ENCODE measurements around the gene TRPT1.

Gene TRPT1

DNA sequence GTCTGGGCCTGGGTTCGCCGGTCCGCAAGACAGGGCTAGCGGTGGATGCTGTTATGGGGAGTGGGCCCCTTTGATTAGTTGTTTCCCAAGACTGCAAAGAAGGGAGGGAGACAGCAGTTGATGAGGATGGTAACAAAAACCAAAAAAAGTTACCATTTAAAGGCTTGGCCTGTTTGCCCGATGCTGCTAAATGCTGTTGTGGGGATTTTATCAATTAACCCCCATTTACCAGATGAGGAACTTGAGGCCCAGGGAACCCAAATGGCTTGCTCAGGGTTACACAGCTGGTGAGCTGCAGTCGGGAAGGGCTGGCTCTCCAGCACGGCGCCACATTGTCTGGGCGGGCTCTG is 3.4 kb downstream of the TRPT1 start:
- Histone ChIP-seq H3K79me1 (ENCODE audit: low read length) (peaks cover 4% of the 10 kb centered on the region), H3K9ac (ENCODE audit: low read length) (no peak overlapping the region), H2AK5ac (ENCODE audit: low read length) (no peak overlapping the region), H3K4me1 (ENCODE audit: control insufficient read depth, low read depth, low read length) (peaks cover 2% of the 10 kb centered on the region), H3K4ac (ENCODE audit: low read depth, low read length) (no peak overlapping the region), H3K27ac (ENCODE audit: low read depth, low read length) (no peak overlapping the region), H3K4me2 (ENCODE audit: low read length) (no peak overlapping the region), H2BK5ac (ENCODE audit: low read length) (no peak overlapping the region), H3K4me3 (ENCODE audit: low read length) (no peak overlapping the region), H2BK15ac (replicated peaks; ENCODE audit: low read depth) (no peak overlapping the region), H3K18ac (ENCODE audit: low read length) (no peak overlapping the region), H3K23ac (ENCODE audit: low read length) (no peak overlapping the region), H3K56ac (ENCODE audit: low read length) (no peak overlapping the region), H2BK120ac (ENCODE audit: low read depth, low read length) (no peak overlapping the region), H3K36me3 (ENCODE audit: control insufficient read depth, insufficient read depth, low read length) (no peaks in the 10 kb centered on the region), H4K5ac (ENCODE audit: low read length) (no peak overlapping the region), H4K8ac (ENCODE audit: low read depth, low read length) (no peak overlapping the region), H3K27me3 (ENCODE audit: insufficient read depth, low read length, poor library complexity) (no peaks in the 10 kb centered on the region), H3K79me2 (ENCODE audit: control insufficient read depth, insufficient read depth, low read length) (no peaks in the 10 kb centered on the region)
- no CpG with 5 or more reads among the region's 9 CpGs for WGBS (ENCODE audit: extremely low coverage, insufficient coverage, low lambda C conversion rate)
- no peak for DNase-seq

DNA sequence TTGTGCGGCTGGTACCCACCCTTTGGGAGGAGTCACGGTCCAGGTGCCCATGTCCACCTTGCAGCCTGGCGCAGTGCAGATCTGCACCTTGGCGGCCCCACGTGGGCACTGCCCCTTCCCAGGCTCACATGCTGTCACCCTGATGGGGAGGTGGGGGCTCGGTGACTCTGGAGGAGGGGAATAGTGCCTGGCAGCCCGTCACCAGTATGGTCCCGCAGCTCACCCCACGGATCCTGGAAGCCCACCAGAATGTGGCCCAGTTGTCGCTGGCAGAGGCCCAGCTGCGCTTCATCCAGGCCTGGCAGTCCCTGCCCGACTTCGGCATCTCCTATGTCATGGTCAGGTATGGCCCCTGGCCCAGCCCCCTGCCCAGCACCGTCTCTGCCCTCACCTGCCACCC is 5.2 kb downstream of the TRPT1 start:
- no peaks in the 10 kb centered on the region for H3K4me1 ChIP-seq (ENCODE audit: control insufficient read depth, low read depth, low read length)
- no peak overlapping the region for H3K4me2 ChIP-seq (ENCODE audit: low read length)
- no peak for DNase-seq
- H4K8ac ChIP-seq (ENCODE audit: low read depth, low read length): no peak overlapping the region
- no peaks in the 10 kb centered on the region for H3K27me3 ChIP-seq (ENCODE audit: insufficient read depth, low read length, poor library complexity)
- WGBS (ENCODE audit: extremely low coverage, insufficient coverage, low lambda C conversion rate): no CpG with 5 or more reads among the region's 14 CpGs
- H3K4me3 ChIP-seq (ENCODE audit: low read length): no peak overlapping the region
- H3K56ac ChIP-seq (ENCODE audit: low read length): no peak overlapping the region
- H3K79me1 ChIP-seq (ENCODE audit: low read length): no peaks in the 10 kb centered on the region
- H3K4ac ChIP-seq (ENCODE audit: low read depth, low read length): no peak overlapping the region
- H2BK15ac ChIP-seq (replicated peaks; ENCODE audit: low read depth): no peak overlapping the region
- H2AK5ac ChIP-seq (ENCODE audit: low read length): no peak overlapping the region
- H4K5ac ChIP-seq (ENCODE audit: low read length): no peak overlapping the region
- H2BK120ac ChIP-seq (ENCODE audit: low read depth, low read length): no peak overlapping the region
- H3K23ac ChIP-seq (ENCODE audit: low read length): no peak overlapping the region
- H3K9ac ChIP-seq (ENCODE audit: low read length): no peak overlapping the region
- no peaks in the 10 kb centered on the region for H3K79me2 ChIP-seq (ENCODE audit: control insufficient read depth, insufficient read depth, low read length)
- H3K27ac ChIP-seq (ENCODE audit: low read depth, low read length): no peak overlapping the region
- no peak overlapping the region for H2BK5ac ChIP-seq (ENCODE audit: low read length)
- no peaks in the 10 kb centered on the region for H3K36me3 ChIP-seq (ENCODE audit: control insufficient read depth, insufficient read depth, low read length)
- no peak overlapping the region for H3K18ac ChIP-seq (ENCODE audit: low read length)

DNA sequence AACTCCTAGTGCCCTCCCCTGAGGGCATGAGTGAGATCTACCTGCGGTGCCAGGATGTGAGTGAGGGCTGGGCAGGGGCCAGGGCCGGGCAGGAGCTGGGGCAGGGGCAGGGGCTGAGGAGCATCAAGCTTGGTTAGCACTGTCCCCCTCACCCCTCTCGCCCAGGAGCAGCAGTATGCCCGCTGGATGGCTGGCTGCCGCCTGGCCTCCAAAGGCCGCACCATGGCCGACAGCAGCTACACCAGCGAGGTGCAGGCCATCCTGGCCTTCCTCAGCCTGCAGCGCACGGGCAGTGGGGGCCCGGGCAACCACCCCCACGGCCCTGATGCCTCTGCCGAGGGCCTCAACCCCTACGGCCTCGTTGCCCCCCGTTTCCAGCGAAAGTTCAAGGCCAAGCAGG is 5.7 kb downstream of the TRPT1 start:
- Histone ChIP-seq H3K23ac (ENCODE audit: low read length) (no peak overlapping the region), H3K56ac (ENCODE audit: low read length) (no peak overlapping the region), H4K5ac (ENCODE audit: low read length) (no peak overlapping the region), H3K4me2 (ENCODE audit: low read length) (no peak overlapping the region), H2BK5ac (ENCODE audit: low read length) (no peak overlapping the region), H3K36me3 (ENCODE audit: control insufficient read depth, insufficient read depth, low read length) (no peaks in the 10 kb centered on the region), H2BK120ac (ENCODE audit: low read depth, low read length) (no peak overlapping the region), H3K18ac (ENCODE audit: low read length) (no peak overlapping the region), H3K4ac (ENCODE audit: low read depth, low read length) (no peak overlapping the region), H3K79me1 (ENCODE audit: low read length) (no peaks in the 10 kb centered on the region), H3K27me3 (ENCODE audit: insufficient read depth, low read length, poor library complexity) (no peaks in the 10 kb centered on the region), H3K79me2 (ENCODE audit: control insufficient read depth, insufficient read depth, low read length) (no peaks in the 10 kb centered on the region), H4K8ac (ENCODE audit: low read depth, low read length) (no peak overlapping the region), H3K9ac (ENCODE audit: low read length) (no peak overlapping the region), H3K4me3 (ENCODE audit: low read length) (no peak overlapping the region), H3K27ac (ENCODE audit: low read depth, low read length) (no peak overlapping the region), H3K4me1 (ENCODE audit: control insufficient read depth, low read depth, low read length) (no peaks in the 10 kb centered on the region), H2BK15ac (replicated peaks; ENCODE audit: low read depth) (no peak overlapping the region), H2AK5ac (ENCODE audit: low read length) (no peak overlapping the region)
- no peak for DNase-seq
- WGBS (ENCODE audit: extremely low coverage, insufficient coverage, low lambda C conversion rate): no CpG with 5 or more reads among the region's 17 CpGs

DNA sequence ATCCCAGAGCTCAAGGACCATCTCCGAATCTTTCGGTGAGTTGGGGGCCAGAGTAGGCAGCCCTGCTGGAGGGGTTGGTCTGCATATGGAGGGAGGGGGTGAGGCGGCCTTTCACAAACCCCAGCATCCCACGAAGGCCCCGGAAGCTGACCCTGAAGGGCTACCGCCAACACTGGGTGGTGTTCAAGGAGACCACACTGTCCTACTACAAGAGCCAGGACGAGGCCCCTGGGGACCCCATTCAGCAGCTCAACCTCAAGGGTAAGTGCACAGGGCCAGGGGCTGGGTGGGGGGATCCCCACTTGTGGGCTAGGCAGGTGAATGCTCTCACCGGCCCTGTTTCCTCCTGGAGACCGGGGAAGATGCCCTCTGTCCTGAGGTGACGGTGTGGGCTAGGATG is 6.2 kb downstream of the TRPT1 start:
- Histone ChIP-seq H2BK15ac (replicated peaks; ENCODE audit: low read depth) (no peak overlapping the region), H3K4me2 (ENCODE audit: low read length) (no peak overlapping the region), H2BK5ac (ENCODE audit: low read length) (no peak overlapping the region), H3K18ac (ENCODE audit: low read length) (no peak overlapping the region), H3K4me1 (ENCODE audit: control insufficient read depth, low read depth, low read length) (no peaks in the 10 kb centered on the region), H3K4me3 (ENCODE audit: low read length) (no peak overlapping the region), H3K79me2 (ENCODE audit: control insufficient read depth, insufficient read depth, low read length) (no peaks in the 10 kb centered on the region), H3K23ac (ENCODE audit: low read length) (no peak overlapping the region), H3K36me3 (ENCODE audit: control insufficient read depth, insufficient read depth, low read length) (no peaks in the 10 kb centered on the region), H4K5ac (ENCODE audit: low read length) (no peak overlapping the region), H3K56ac (ENCODE audit: low read length) (no peak overlapping the region), H2AK5ac (ENCODE audit: low read length) (no peak overlapping the region), H3K27ac (ENCODE audit: low read depth, low read length) (no peak overlapping the region), H3K27me3 (ENCODE audit: insufficient read depth, low read length, poor library complexity) (no peaks in the 10 kb centered on the region), H4K8ac (ENCODE audit: low read depth, low read length) (no peak overlapping the region), H3K4ac (ENCODE audit: low read depth, low read length) (no peak overlapping the region), H3K9ac (ENCODE audit: low read length) (no peak overlapping the region), H2BK120ac (ENCODE audit: low read depth, low read length) (no peak overlapping the region), H3K79me1 (ENCODE audit: low read length) (no peaks in the 10 kb centered on the region)
- no peak for DNase-seq
- no CpG with 5 or more reads among the region's 10 CpGs for WGBS (ENCODE audit: extremely low coverage, insufficient coverage, low lambda C conversion rate)

- no peak overlapping the region for H2BK15ac ChIP-seq (replicated peaks; ENCODE audit: low read depth)
- H3K4me2 ChIP-seq (ENCODE audit: low read length): no peak overlapping the region
- no peak overlapping the region for H3K4ac ChIP-seq (ENCODE audit: low read depth, low read length)
- no peak overlapping the region for H4K5ac ChIP-seq (ENCODE audit: low read length)
- H3K4me3 ChIP-seq (ENCODE audit: low read length): no peak overlapping the region
- no peak for DNase-seq
- WGBS (ENCODE audit: extremely low coverage, insufficient coverage, low lambda C conversion rate): no CpG with 5 or more reads among the region's 7 CpGs
- no peak overlapping the region for H3K23ac ChIP-seq (ENCODE audit: low read length)
- no peaks in the 10 kb centered on the region for H3K27me3 ChIP-seq (ENCODE audit: insufficient read depth, low read length, poor library complexity)
- no peaks in the 10 kb centered on the region for H3K4me1 ChIP-seq (ENCODE audit: control insufficient read depth, low read depth, low read length)
- no peaks in the 10 kb centered on the region for H3K36me3 ChIP-seq (ENCODE audit: control insufficient read depth, insufficient read depth, low read length)
- H3K27ac ChIP-seq (ENCODE audit: low read depth, low read length): no peak overlapping the region
- no peak overlapping the region for H2BK120ac ChIP-seq (ENCODE audit: low read depth, low read length)
- no peaks in the 10 kb centered on the region for H3K79me2 ChIP-seq (ENCODE audit: control insufficient read depth, insufficient read depth, low read length)
- no peak overlapping the region for H3K9ac ChIP-seq (ENCODE audit: low read length)
- no peaks in the 10 kb centered on the region for H3K79me1 ChIP-seq (ENCODE audit: low read length)
- no peak overlapping the region for H2BK5ac ChIP-seq (ENCODE audit: low read length)
- no peak overlapping the region for H3K18ac ChIP-seq (ENCODE audit: low read length)
- no peak overlapping the region for H2AK5ac ChIP-seq (ENCODE audit: low read length)
- no peak overlapping the region for H3K56ac ChIP-seq (ENCODE audit: low read length)
- no peak overlapping the region for H4K8ac ChIP-seq (ENCODE audit: low read depth, low read length)
These were observed 6.7 kb downstream of the TRPT1 start for GRCh38 chr11:64219354-64219684.

DNA sequence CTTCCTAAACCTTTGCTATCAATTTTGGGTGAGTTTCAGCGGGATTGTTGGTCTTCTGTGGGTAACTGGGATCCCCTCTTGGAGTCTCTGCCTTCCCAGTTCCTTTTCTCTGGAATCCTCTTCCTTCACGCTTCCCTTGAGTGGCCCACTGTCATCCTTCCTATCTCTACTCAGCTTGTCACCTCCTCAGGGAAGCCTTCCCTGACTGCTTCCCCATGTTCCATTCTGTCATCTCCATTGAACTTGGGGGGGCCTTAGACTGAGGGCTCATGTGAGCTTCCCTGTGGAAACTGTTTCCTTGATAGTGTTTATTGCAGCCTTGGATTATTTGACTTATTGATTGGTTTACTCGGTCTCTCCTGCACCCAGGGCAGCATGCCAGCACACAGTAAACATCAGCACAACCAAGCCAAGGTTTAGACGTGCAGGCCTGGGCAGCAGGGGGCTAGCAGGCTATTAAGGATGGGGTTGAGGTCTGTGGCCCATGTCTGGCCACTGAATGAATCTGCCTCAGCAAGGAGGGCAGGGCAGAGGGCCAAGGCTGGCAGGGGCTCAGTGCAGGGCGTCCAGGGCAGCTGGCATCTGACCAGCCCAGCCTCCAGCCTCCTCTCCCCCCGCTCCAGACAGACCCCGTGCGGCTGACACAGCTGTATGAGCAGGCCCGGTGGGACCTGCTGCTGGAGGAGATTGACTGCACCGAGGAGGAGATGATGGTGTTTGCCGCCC is 7.2 kb downstream of the TRPT1 start:
- H4K5ac ChIP-seq (ENCODE audit: low read length): no peak overlapping the region
- H3K27ac ChIP-seq (ENCODE audit: low read depth, low read length): no peak overlapping the region
- no peaks in the 10 kb centered on the region for H3K4me1 ChIP-seq (ENCODE audit: control insufficient read depth, low read depth, low read length)
- no peak overlapping the region for H3K9ac ChIP-seq (ENCODE audit: low read length)
- H2BK5ac ChIP-seq (ENCODE audit: low read length): no peak overlapping the region
- no peak overlapping the region for H3K4ac ChIP-seq (ENCODE audit: low read depth, low read length)
- H3K56ac ChIP-seq (ENCODE audit: low read length): no peak overlapping the region
- H3K79me2 ChIP-seq (ENCODE audit: control insufficient read depth, insufficient read depth, low read length): no peaks in the 10 kb centered on the region
- H3K36me3 ChIP-seq (ENCODE audit: control insufficient read depth, insufficient read depth, low read length): no peaks in the 10 kb centered on the region
- no peak overlapping the region for H2BK15ac ChIP-seq (replicated peaks; ENCODE audit: low read depth)
- no peak overlapping the region for H3K4me3 ChIP-seq (ENCODE audit: low read length)
- no peaks in the 10 kb centered on the region for H3K79me1 ChIP-seq (ENCODE audit: low read length)
- H2BK120ac ChIP-seq (ENCODE audit: low read depth, low read length): no peak overlapping the region
- H4K8ac ChIP-seq (ENCODE audit: low read depth, low read length): no peak overlapping the region
- no CpG with 5 or more reads among the region's 11 CpGs for WGBS (ENCODE audit: extremely low coverage, insufficient coverage, low lambda C conversion rate)
- H3K18ac ChIP-seq (ENCODE audit: low read length): no peak overlapping the region
- no peak overlapping the region for H2AK5ac ChIP-seq (ENCODE audit: low read length)
- H3K4me2 ChIP-seq (ENCODE audit: low read length): no peak overlapping the region
- no peaks in the 10 kb centered on the region for H3K27me3 ChIP-seq (ENCODE audit: insufficient read depth, low read length, poor library complexity)
- DNase-seq: no peak
- H3K23ac ChIP-seq (ENCODE audit: low read length): no peak overlapping the region

Measured in mesendoderm (in vitro differentiated cells).